Skeletal muscle satellite cell (primary cell): ENCODE measurements around the gene TMEM163.

ENCODE experiments used
- H3K27me3 ChIP-seq: 2 replicates; pipeline ENCODE4 v1.7.0; 2013; ENCODE audit warnings: low read length; ENCODE audit not compliant: control insufficient read depth, insufficient read depth
- H3K36me3 ChIP-seq: 2 replicates; pipeline ENCODE4 v1.7.0; 2013; ENCODE audit warnings: mild to moderate bottlenecking, control low read depth, low read length; ENCODE audit not compliant: insufficient read depth
- H3K4me1 ChIP-seq: 2 replicates; pipeline ENCODE4 v1.7.0; 2013; ENCODE audit warnings: low read length; ENCODE audit not compliant: control insufficient read depth, insufficient read depth
- H3K4me2 ChIP-seq: 2 replicates; pipeline ENCODE4 v1.7.0; 2013; ENCODE audit warnings: mild to moderate bottlenecking, low read length
- H3K4me3 ChIP-seq: 2 replicates; pipeline ENCODE4 v1.7.0; 2013; ENCODE audit warnings: low read length
- H3K9ac ChIP-seq: 2 replicates; pipeline ENCODE4 v1.7.0; 2013; ENCODE audit warnings: mild to moderate bottlenecking, low read depth, low read length, moderate library complexity
- H3K9me3 ChIP-seq: replicated peaks from 2 replicates; pipeline ENCODE4 v1.7.0; 2013; ENCODE audit warnings: mild to moderate bottlenecking, control low read depth, low read length

The TMEM163 gene

GRCh38 chr2:134711692-134712091 lies 7.1 kb downstream of the TMEM163 start:
- H3K36me3 ChIP-seq = no peaks in the 10 kb centered on the region
- H3K27me3 ChIP-seq = peaks cover 34% of the 10 kb centered on the region

GRCh38 chr2:134707330-134707676 lies 11.5 kb downstream of the TMEM163 start:
- H3K9me3 ChIP-seq = no peaks in the 10 kb centered on the region
- no peak overlapping the region for H3K4me3 ChIP-seq
- no peaks in the 10 kb centered on the region for H3K4me1 ChIP-seq
- peaks cover 8% of the 10 kb centered on the region for H3K27me3 ChIP-seq
- no peak overlapping the region for H3K4me2 ChIP-seq
- H3K36me3 ChIP-seq = no peaks in the 10 kb centered on the region
- H3K9ac ChIP-seq = no peak overlapping the region

More at GRCh38 chr2:134711692-134712091, 7.1 kb downstream of the TMEM163 start:
- H3K4me1 ChIP-seq = no peaks in the 10 kb centered on the region
- no peak overlapping the region for H3K4me2 ChIP-seq
- no peak overlapping the region for H3K9ac ChIP-seq
- no peak overlapping the region for H3K4me3 ChIP-seq
- H3K9me3 ChIP-seq = no peaks in the 10 kb centered on the region

- Histone ChIP-seq H3K9ac (no peak overlapping the region), H3K27me3 (peaks cover 7% of the 10 kb centered on the region), H3K36me3 (no peaks in the 10 kb centered on the region), H3K9me3 (no peaks in the 10 kb centered on the region), H3K4me3 (no peak overlapping the region), H3K4me1 (no peaks in the 10 kb centered on the region), H3K4me2 (no peak overlapping the region)
Measured at GRCh38 chr2:134706587-134707329, 12.0 kb downstream of the TMEM163 start.

GRCh38 chr2:134705861-134706586 lies 12.8 kb downstream of the TMEM163 start:
- Histone ChIP-seq H3K9ac (no peak overlapping the region), H3K4me3 (no peak overlapping the region), H3K36me3 (no peaks in the 10 kb centered on the region), H3K4me2 (no peak overlapping the region), H3K4me1 (no peaks in the 10 kb centered on the region), H3K27me3 (peaks cover 5% of the 10 kb centered on the region), H3K9me3 (no peaks in the 10 kb centered on the region)

- H3K36me3 ChIP-seq = no peaks in the 10 kb centered on the region
- H3K27me3 ChIP-seq = peaks cover 5% of the 10 kb centered on the region
- no peaks in the 10 kb centered on the region for H3K9me3 ChIP-seq
Measured at GRCh38 chr2:134704173-134704572, 14.6 kb downstream of the TMEM163 start.

GRCh38 chr2:134703426-134703825 lies 15.4 kb downstream of the TMEM163 start:
- Histone ChIP-seq H3K9ac (no peak overlapping the region), H3K4me2 (no peak overlapping the region), H3K4me1 (no peaks in the 10 kb centered on the region), H3K27me3 (no peaks in the 10 kb centered on the region), H3K4me3 (no peak overlapping the region), H3K36me3 (no peaks in the 10 kb centered on the region), H3K9me3 (no peaks in the 10 kb centered on the region)

More at GRCh38 chr2:134704173-134704572, 14.6 kb downstream of the TMEM163 start:
- Histone ChIP-seq H3K4me3 (no peak overlapping the region), H3K9ac (no peak overlapping the region), H3K4me2 (no peak overlapping the region), H3K4me1 (no peaks in the 10 kb centered on the region)

GRCh38 chr2:134700730-134701129 lies 18.1 kb downstream of the TMEM163 start:
- H3K4me2 ChIP-seq = no peak overlapping the region
- no peaks in the 10 kb centered on the region for H3K9me3 ChIP-seq
- H3K9ac ChIP-seq = no peak overlapping the region
- H3K4me1 ChIP-seq = no peaks in the 10 kb centered on the region
- no peak overlapping the region for H3K4me3 ChIP-seq
- H3K27me3 ChIP-seq = no peaks in the 10 kb centered on the region
- H3K36me3 ChIP-seq = no peaks in the 10 kb centered on the region

GRCh38 chr2:134694411-134694810 lies 24.4 kb downstream of the TMEM163 start:
- no peaks in the 10 kb centered on the region for H3K4me1 ChIP-seq
- no peak overlapping the region for H3K4me3 ChIP-seq
- H3K9me3 ChIP-seq = no peaks in the 10 kb centered on the region
- no peaks in the 10 kb centered on the region for H3K36me3 ChIP-seq
- H3K9ac ChIP-seq = no peak overlapping the region
- H3K27me3 ChIP-seq = peaks cover 5% of the 10 kb centered on the region
- H3K4me2 ChIP-seq = no peak overlapping the region

- Histone ChIP-seq H3K9me3 (no peaks in the 10 kb centered on the region), H3K4me1 (no peaks in the 10 kb centered on the region), H3K36me3 (no peaks in the 10 kb centered on the region), H3K27me3 (peaks cover 5% of the 10 kb centered on the region), H3K4me3 (no peak overlapping the region), H3K4me2 (no peak overlapping the region), H3K9ac (no peak overlapping the region)
Measured at GRCh38 chr2:134693359-134694330, 25.2 kb downstream of the TMEM163 start.

GRCh38 chr2:134692499-134692898 lies 26.3 kb downstream of the TMEM163 start:
- H3K9ac ChIP-seq = no peak overlapping the region

GRCh38 chr2:134690629-134691215 lies 28.1 kb downstream of the TMEM163 start:
- H3K4me1 ChIP-seq = no peaks in the 10 kb centered on the region
- peaks cover 5% of the 10 kb centered on the region for H3K27me3 ChIP-seq
- no peak overlapping the region for H3K4me2 ChIP-seq
- no peaks in the 10 kb centered on the region for H3K36me3 ChIP-seq
- no peaks in the 10 kb centered on the region for H3K9me3 ChIP-seq
- H3K9ac ChIP-seq = no peak overlapping the region
- H3K4me3 ChIP-seq = no peak overlapping the region

More at GRCh38 chr2:134692499-134692898, 26.3 kb downstream of the TMEM163 start:
- no peak overlapping the region for H3K4me3 ChIP-seq
- no peak overlapping the region for H3K4me2 ChIP-seq
- no peaks in the 10 kb centered on the region for H3K9me3 ChIP-seq
- no peaks in the 10 kb centered on the region for H3K36me3 ChIP-seq
- H3K27me3 ChIP-seq = peaks cover 5% of the 10 kb centered on the region
- no peaks in the 10 kb centered on the region for H3K4me1 ChIP-seq
